Kidney (tissue), 14 donors: ENCODE results near the gene NEK11. TPM values are rescaled to one million over a fixed set of nuclear protein-coding genes. Genes with fewer than 3 reads are reported as not detected.
A peak's percentile ranks its signal among the peaks of the same experiment; 100 is the strongest.

Experiments
- DNase-seq, 5 donors: peaks; one replicate each; pipeline ENCODE4 v3.0.0-alpha.2; 2013 to 2020
- FAIRE-seq: peaks from 2 replicates; lab custom pipeline; 2012; peaks lifted over from hg19 to GRCh38; lab: Jason Lieb, UNC
- H3K27ac ChIP-seq, 2 donors: one replicate each; pipeline ENCODE4 v1.7.0; 2013; ENCODE audit warnings: low read depth in 2 of 2, low read length in 2 of 2, inconsistent platforms in 1 of 2
- H3K27me3 ChIP-seq: one replicate; pipeline ENCODE4 v1.7.1; 2013; ENCODE audit warnings: low read length, inconsistent platforms; ENCODE audit not compliant: control insufficient read depth, insufficient read depth
- H3K36me3 ChIP-seq, 3 donors: one replicate each; pipeline versions ENCODE4 v1.7.0 to v1.7.1; 2013; ENCODE audit warnings: low read length in 3 of 3, control low read depth in 1 of 3, inconsistent platforms in 1 of 3; ENCODE audit not compliant: insufficient read depth in 3 of 3, control insufficient read depth in 2 of 3
- H3K4me1 ChIP-seq, 3 donors: one replicate each; pipeline versions ENCODE4 v1.7.0 to v1.7.1; 2013; ENCODE audit warnings: low read length in 3 of 3, inconsistent platforms in 1 of 3, low read depth in 1 of 3; ENCODE audit not compliant: control insufficient read depth in 2 of 3, insufficient read depth in 2 of 3
- H3K4me3 ChIP-seq, 3 donors: one replicate each; pipeline versions ENCODE4 v1.7.0 to v1.8.1; 2013; ENCODE audit warnings: low read length in 3 of 3, control low read depth in 1 of 3, inconsistent platforms in 1 of 3
- H3K9ac ChIP-seq, 3 donors: one replicate each; pipeline versions ENCODE4 v1.7.0 to v1.7.1; 2013; ENCODE audit warnings: low read length in 3 of 3, control low read depth in 1 of 3, inconsistent platforms in 1 of 3
- H3K9me3 ChIP-seq, 3 donors: one replicate each; pipeline versions ENCODE4 v1.7.0 to v1.7.1; 2013; ENCODE audit warnings: low read length in 3 of 3, control low read depth in 1 of 3, inconsistent platforms in 1 of 3; ENCODE audit not compliant: control insufficient read depth in 2 of 3, insufficient read depth in 1 of 3
- intact Hi-C: fragments of 100-400 bp; cut with DNase I; formaldehyde crosslinking; loops from one replicate; pipeline ENCODE4 v1.11.1; 2022
- polyA plus RNA-seq: library from polyadenylated mRNA; stranded (reverse); fragments of 350-450 nt; fragmentation: Illumina TruSeq; extraction: RNeasy Lipid Tissue Mini Kit (QIAGEN cat#74804); gene quantifications from one replicate; pipeline ENCODE4 v1.2.3, GENCODE V29; 2014; ENCODE audit warnings: low read depth, low replicate concordance; ENCODE audit not compliant: insufficient read depth
- total RNA-seq: library from RNA; stranded (reverse); fragmentation: NEBNext Ultra II Directional; extraction: Animal tissue kit (Norgen Biotek cat#: 25700); gene quantifications from one replicate; pipeline ENCODE4 v1.2.1, GENCODE V29; 2021
- TF ChIP-seq, protein P1 (sequence below): IDR thresholded peaks from 3 replicates; pipeline ENCODE4 v1.5.1; 2012; ENCODE audit warnings: mild to moderate bottlenecking, moderate library complexity, borderline replicate concordance; ENCODE audit not compliant: insufficient read depth; ENCODE audit errors: extremely low read depth
- donor health status: control.
- donor health status: control.
- donor health status: control.
- donor health status: control.
- donor health status: control.
- donor health status: DM: yes; HTN: yes; CAD: no.
- donor health status: Normal renal cell carcinoma (clear cell type).

The NEK11 gene
- total and polyA plus RNA-seq, 2 donors from 2014 or later, result 7.9 to 13.2 TPM

DNA sequence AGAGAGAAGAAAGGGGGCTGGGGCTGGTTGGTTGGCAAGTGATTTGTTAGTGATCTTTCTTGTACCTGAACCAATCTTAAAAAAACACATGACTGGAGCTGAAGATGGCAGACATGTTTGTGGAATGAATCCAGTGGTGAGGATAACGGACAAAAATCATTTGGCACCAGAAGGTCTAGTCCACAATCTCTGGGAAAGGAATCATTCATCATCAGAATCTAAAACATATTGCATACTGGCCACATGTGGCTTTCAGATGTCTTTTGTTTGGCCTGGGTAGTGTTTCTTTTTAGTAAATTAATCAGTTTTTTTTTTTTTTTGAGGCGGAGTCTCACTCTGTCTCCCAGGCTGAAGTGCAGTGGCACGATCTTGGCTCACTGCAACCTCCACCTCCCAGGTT lies 5.0 kb downstream of the NEK11 start:
- intact Hi-C loops, result no loop called here
- TF ChIP-seq, protein P1, sequence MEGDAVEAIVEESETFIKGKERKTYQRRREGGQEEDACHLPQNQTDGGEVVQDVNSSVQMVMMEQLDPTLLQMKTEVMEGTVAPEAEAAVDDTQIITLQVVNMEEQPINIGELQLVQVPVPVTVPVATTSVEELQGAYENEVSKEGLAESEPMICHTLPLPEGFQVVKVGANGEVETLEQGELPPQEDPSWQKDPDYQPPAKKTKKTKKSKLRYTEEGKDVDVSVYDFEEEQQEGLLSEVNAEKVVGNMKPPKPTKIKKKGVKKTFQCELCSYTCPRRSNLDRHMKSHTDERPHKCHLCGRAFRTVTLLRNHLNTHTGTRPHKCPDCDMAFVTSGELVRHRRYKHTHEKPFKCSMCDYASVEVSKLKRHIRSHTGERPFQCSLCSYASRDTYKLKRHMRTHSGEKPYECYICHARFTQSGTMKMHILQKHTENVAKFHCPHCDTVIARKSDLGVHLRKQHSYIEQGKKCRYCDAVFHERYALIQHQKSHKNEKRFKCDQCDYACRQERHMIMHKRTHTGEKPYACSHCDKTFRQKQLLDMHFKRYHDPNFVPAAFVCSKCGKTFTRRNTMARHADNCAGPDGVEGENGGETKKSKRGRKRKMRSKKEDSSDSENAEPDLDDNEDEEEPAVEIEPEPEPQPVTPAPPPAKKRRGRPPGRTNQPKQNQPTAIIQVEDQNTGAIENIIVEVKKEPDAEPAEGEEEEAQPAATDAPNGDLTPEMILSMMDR, result no peak
- FAIRE-seq, result no peak
- no peak overlapping the region for H3K4me3 ChIP-seq
- H3K36me3 ChIP-seq, result no peaks in the 10 kb centered on the region
- H3K27ac ChIP-seq, result no peak overlapping the region
- no peaks in the 10 kb centered on the region for H3K27me3 ChIP-seq
- no peaks in the 10 kb centered on the region for H3K9me3 ChIP-seq
- H3K4me1 ChIP-seq, result peaks cover 0 to 3% (median 3%) of the 10 kb centered on the region in 3 donors
- no peak overlapping the region for H3K9ac ChIP-seq
- no peak for DNase-seq

DNA sequence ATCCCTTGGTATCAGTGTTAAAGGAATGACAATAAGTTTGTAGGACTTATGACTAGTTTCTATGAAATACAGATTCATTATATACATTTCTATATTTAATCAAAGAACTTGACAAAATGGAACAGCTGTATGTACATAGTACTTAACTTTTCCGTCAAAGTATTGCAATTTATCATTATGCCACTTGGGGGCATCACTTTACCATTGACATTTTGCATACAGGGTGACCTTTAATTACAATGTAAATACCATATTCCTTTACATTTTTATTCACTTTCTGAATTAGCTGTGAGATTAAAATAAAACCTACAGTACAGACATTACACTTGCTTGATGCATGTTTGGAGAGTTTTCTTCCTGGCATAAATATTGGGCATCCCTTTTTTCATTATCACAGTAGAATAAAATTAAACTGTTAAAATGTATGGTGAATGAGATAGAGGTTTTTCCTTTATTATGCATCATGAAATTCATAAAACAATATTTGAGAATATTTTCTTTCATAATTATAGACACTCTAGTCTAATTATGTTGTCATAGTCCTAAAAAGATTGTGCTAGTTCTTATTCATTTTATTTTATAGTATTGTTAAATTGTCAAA lies 6.9 kb downstream of the NEK11 start:
- TF ChIP-seq, protein P1, result peak; percentile 37
- Histone ChIP-seq H3K27me3 (no peaks in the 10 kb centered on the region), H3K9me3 (no peaks in the 10 kb centered on the region), H3K9ac (no peak overlapping the region), H3K4me1 (no peaks in the 10 kb centered on the region), H3K27ac (no peak overlapping the region), H3K36me3 (no peaks in the 10 kb centered on the region), H3K4me3 (no peak overlapping the region)
- intact Hi-C loops, result no loop called here
- FAIRE-seq, result peak; percentile 91
- peak in 2 of 5 donors; percentile 51 to 54 for DNase-seq

DNA sequence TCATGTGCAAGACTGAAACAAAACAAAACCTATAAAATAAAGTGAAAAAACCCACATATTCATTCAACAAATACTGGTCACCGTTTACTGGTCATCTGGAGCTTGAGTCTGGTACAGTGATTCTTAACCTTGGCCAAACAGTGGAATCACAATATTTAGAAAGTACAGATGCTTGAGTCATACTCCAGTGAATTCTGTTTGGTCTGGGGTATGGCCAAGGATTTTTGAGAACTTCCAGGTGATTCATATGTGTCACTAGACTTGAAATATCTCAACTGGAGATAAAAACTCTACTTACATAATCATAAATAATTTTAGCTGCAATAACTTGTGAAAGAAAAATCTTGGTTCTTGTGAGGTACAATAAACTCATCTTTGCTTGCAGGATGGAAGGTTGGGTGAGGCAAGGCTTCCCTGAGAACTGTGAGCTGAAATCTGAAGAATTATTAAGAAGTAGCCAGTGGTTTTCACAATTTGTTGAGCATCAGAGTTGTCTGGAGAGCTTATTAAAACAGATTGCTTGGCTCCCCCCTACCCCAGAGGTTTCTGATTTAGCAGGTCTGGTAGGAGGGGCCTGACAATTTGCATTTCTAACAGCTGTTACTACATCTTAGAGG lies 9.6 kb downstream of the NEK11 start:
- FAIRE-seq, result no peak
- no peaks in the 10 kb centered on the region for H3K9me3 ChIP-seq

More for the DNA sequence above, 9.6 kb downstream of the NEK11 start:
- no peak for DNase-seq
- Histone ChIP-seq H3K27ac (no peak overlapping the region), H3K4me1 (no peaks in the 10 kb centered on the region), H3K9ac (no peak overlapping the region), H3K36me3 (no peaks in the 10 kb centered on the region), H3K27me3 (no peaks in the 10 kb centered on the region), H3K4me3 (no peak overlapping the region)
- intact Hi-C loops, result no loop called here
- TF ChIP-seq, protein P1, result no peak
